NCI-H526 (cell line): Measurements from ENCODE around the gene AATK.

Source experiments
- DNase-seq, 2 experiments: peaks; one replicate each; lab custom pipeline; 2025; lab: John Stamatoyannopoulos, UW

AATK gene, protein sequence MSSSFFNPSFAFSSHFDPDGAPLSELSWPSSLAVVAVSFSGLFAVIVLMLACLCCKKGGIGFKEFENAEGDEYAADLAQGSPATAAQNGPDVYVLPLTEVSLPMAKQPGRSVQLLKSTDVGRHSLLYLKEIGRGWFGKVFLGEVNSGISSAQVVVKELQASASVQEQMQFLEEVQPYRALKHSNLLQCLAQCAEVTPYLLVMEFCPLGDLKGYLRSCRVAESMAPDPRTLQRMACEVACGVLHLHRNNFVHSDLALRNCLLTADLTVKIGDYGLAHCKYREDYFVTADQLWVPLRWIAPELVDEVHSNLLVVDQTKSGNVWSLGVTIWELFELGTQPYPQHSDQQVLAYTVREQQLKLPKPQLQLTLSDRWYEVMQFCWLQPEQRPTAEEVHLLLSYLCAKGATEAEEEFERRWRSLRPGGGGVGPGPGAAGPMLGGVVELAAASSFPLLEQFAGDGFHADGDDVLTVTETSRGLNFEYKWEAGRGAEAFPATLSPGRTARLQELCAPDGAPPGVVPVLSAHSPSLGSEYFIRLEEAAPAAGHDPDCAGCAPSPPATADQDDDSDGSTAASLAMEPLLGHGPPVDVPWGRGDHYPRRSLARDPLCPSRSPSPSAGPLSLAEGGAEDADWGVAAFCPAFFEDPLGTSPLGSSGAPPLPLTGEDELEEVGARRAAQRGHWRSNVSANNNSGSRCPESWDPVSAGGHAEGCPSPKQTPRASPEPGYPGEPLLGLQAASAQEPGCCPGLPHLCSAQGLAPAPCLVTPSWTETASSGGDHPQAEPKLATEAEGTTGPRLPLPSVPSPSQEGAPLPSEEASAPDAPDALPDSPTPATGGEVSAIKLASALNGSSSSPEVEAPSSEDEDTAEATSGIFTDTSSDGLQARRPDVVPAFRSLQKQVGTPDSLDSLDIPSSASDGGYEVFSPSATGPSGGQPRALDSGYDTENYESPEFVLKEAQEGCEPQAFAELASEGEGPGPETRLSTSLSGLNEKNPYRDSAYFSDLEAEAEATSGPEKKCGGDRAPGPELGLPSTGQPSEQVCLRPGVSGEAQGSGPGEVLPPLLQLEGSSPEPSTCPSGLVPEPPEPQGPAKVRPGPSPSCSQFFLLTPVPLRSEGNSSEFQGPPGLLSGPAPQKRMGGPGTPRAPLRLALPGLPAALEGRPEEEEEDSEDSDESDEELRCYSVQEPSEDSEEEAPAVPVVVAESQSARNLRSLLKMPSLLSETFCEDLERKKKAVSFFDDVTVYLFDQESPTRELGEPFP (N-terminal part only)

DNA sequence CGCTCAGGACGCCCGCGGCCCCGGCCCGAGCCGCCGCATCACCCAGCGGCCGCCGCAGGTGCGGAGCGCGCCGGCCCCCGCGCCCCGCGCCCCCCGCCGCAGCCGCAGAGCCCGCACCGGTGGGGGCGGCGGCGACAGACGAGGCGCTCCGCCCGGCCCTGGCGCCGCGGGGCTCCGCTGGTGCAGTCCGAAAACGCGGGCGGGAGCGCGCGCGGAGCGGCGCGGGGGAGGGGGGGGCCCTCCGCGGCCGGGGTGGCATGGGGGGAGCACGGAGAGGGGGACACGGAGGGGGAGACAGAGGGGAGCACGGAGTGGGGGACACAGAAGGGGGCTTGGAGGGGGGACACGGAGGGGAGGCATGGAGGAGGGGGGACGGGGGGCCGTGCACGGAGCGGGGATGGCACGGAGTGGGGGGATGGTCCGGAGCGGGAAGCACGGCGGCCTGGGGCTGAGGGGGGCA, at the start of gene AATK:
Gene AATK (minus strand): TSS at position 189 of the 460 bp plus-strand sequence. CDS start 229 bp downstream, outside the sequence.
- peak in 1 of 2 experiments; percentile 78 for DNase-seq

DNA sequence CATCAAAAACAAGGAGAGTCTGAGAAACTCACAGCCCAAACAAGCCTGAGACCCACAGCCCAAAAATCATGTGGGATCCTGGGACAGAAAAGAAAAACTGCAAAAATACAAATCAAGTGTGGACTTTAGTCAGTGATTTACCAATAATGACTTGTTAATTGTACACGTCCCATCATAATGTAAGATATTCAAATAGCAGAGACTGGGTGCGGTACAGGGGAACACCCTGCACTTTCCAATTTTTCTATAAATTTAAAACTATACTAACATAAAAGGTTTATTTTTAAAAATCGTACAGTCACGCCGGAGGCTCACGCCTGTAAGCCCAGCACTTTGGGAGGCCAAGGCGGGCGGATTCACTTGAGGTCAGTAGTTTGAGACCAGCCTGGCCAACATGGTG, 48.0 kb upstream of the AATK start:
- no peak for DNase-seq

DNA sequence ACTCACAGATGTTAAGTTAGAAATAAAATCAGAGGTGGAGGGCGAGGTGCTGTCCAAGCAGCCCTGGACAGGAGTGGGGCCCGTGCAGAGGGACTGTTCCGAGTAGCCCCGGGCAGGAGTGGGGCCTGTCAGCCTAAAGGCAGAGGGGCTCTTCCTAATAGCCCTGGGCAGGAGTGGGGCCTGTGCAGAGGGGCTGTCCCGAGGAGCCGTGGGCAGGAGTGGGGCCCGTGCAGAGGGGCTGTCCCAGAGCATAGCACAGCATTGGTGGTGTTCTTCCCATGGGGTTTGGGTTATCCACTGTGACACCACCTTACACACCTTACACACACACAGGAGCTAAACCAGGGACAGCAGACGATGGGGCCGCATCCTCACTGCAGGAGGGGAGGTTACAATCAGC, 46.3 kb upstream of the AATK start:
- no peak for DNase-seq

DNA sequence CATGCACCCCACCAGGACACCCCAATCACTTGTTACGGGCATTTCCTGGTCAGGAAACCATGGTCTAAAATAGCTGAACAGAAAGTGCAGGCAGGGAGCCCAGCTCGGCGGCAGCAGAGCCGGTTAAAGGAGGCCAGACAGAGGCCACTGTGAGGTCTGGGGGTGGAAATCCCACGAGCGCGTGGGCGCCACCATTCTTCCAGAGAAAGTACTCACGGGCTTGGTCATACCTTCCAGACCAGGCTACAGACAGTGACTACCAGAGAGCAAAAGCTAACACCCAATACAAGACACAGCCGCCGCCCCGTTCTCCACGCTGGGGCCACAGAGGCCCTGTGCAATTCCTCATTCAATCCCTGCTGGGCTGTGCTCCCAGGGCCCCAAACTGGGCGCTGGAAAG, 44.8 kb upstream of the AATK start:
- no peak for DNase-seq

DNA sequence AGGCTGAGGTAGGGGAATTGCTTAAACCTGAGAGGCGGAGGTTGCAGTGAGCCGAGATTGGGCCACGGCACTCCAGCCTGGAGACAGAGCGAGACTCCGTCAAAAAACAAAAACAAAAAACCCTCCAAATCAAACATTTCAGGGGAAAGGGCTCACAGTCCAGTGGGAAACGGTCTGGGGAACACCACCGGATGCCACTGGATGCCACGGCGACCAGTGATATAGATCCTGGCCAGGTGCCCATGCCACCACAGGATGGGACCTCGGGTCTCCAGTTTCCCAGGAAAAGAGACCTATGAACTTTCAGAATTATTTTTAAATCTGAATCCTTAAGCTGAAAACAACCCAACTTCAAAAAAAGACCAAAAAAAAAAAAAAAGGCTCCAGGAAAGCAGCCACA, 44.4 kb upstream of the AATK start:
- no peak for DNase-seq

DNA sequence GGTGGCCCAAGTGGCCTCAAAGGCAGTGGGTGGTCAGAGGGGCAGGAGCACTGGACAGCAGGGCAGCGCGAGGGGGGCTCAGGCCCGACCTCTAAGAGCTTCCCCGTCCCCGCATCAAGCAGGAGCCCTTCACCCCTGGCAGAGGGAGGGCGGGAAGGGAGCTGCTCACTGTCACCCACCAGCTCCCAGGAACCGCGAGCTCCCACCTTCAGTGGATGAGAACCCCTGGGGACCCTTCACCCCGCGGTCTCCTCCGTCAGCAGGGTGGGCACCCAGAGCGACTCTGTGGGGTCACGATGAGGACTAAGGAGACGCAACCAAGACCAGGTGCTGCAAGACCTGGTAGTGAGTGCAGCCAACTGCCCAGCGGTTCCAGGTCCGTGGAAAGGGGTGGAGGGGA, 43.1 kb upstream of the AATK start:
- DNase-seq: no peak

DNA sequence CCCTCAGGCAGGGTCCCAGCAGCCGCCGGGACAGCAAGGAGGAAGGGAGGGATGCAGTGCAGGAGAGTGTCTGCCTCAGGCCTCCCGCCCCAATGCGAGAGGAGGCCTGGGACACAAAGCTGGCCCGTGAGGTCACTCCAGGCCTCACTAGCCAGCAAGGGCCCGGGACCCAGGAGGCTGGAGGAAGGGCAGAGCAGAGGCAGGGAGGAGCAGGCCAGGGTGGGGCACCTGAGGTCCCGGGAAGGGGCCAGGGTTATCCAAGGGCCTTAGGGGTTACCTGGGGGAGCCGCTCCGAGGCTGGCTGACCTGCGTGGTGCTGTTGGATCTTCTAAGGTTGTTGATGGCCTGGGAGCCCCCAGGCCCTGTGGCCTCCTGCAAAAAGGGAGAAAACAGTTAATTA, 42.6 kb upstream of the AATK start:
- DNase-seq: no peak

DNA sequence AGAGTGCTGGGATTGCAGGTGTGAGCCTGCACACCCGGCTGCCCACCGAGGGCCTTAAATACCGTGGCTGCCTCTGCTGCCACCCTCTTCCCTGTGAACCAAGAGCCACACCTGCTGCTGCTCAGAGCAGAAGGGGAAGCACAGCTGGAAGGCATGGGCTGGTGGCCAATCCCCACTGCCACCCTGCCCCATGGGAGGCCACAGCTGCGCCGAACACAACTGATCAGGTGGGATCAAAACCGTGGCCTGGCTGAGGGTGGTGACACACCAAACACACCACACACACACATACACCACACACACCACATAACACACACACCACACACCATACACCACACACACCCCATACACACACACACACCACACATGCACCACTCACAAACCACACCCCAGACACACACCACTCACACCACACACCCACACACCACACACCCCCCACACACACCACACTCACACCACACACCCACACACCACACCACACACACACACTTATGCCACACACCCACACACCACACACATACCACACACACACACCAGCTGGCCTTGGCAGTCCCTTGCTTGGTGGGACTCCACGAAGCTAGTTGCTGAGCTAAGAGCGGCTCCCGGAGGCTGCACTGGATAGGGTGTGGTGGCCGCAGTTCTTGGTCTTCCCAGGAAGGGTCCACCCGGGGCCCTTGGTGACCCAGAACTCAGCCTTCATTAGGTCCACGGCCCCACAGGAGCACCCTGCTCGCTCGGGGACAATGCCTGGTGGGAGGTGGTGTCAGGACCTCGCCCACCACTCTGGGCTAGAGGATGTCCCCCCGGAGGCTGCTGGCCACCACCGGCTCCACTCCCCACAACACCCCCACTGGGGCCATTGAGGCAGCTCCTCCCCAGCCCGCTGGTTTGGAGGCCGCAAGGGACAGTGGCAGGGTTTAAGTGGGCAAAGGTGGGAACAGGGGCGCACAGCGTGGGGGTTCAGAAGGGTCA, 41.9 kb upstream of the AATK start:
- no peak for DNase-seq

DNA sequence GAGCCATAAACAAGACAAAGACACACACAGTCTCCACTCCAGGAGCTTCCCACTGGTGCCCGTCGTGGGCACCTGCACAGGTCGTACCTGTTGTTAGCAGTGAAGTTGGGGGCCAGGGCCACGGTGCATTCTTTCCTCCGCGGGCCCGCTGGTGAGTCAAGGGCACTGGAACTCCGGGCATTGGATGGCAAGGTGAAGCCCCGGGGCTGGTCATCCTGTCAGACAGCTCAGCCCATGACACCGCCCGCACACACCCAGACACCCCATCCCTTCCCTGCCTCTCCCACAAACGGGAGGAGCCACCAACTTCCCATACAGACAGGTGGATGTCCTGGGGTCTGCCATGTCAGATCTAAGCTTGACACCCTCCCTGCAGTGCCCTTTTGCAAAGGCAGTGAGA, 40.6 kb upstream of the AATK start:
- no peak for DNase-seq

DNA sequence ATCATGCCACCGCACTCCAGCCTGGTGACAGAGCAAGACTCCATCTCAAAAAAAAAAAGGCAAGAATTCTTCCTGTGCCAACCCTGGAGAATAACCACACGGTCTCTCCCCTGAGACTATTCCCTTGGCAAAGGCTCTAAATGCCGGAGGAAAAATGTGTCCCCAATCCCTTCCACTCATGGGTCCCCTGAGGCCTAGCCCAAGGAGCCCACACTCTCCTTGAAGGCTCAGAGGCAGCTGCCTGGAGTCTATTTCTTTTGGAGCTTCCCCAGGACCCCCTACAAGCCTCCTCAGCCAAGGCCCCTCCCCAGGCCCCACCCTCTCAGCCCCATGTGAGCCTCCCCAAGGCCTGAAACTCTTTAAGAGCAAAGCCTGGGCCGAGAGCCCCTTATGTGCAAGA, 40.1 kb upstream of the AATK start:
- DNase-seq: no peak

DNA sequence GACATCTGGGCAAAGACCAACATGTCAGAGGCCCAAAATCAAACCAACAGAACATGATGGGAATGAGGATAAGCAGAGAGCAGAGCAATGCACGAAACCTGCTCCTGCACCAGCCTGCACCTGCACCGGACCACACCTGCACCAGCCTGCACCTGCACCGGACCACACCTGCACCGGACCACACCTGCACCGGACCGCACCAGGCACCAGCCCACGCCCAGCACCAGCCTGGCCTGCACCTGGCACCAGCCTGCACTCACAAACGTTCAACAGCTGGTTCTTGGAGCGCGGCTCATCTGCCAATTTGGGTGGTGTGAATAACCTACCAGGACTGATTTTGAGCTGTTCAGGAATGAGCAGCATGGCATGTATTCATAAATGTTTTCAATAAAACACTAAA, 38.6 kb upstream of the AATK start:
- DNase-seq: no peak

DNA sequence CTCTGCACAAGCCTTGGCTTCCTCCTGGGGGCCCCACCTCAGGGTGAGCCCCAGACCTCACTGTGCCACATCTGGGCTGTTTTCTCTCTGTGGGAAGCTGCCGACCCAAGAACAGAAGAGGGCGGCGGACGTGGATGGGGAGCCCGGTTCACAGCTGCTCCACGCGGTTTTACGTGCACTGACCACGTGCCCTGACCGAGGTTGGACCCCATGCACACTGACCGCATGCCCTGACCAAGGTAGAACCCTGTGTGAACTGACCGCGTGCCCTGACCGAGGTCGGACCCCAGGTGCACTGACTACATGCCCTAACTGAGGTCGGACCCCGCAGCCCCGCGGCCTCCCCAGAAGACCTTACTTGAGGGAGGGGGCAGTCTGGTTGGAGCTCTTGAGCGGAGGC, 37.1 kb upstream of the AATK start:
- DNase-seq: no peak

DNA sequence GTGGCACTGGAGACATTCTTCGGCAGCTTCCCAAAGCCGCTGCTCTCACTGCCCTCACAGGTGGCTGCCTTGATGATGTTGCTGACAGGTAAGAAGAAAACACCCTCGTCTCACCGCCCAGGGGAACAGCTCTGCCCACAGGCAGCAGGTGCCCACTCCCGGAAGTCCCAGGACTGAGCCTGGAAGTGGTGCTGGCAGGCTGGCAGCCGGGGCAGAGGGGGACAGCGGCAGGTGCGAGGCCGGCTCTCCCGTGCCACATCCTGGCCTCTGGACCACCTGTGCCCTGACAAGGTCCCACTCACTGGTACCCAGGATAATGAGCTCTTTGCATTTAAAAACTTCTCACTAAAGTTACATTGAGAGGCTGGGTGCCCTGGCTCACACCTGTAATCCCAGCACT, 36.3 kb upstream of the AATK start:
- no peak for DNase-seq

DNA sequence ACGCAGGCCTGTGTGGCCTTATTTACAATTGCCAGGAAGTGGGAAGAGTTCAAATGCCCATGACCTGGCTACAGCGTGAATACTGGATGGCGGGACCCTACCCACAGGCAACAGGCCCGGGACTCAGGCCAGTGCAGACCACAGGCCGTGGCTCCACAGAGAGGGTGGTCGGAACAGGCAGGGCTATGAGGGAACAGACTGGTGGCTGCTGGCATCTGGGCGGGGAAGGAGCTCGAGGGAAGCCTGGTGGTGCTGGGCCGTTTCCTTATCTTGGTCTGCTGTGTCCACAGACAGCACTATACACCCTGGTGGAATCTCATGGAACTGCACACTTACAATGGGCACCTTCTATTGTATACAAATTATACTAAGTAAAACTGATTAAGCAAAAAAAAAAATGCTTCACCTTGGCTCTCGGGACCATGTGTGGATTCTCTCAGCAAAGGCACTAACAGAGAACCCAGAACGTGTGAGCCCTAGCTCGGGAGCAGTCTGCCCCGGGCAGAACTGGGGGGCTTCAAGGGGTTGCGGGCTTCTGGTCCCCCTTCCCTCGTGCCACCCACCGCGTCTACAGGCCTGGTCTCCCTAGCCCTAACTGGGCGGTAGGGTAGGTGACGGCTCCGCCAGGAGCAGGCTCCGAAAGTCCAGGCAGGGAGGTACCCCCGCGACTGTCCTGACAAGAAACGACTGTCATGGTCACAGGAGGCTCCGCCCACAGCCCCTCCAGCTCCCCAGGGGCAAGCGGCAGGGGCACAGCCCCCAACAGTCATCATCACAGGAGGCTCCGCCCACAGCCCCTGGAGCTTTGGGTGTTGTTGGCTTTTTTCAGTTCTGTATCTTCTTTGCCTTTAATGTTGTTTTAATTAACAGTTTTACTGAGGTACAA, 34.9 kb upstream of the AATK start:
- DNase-seq: peak; percentile 30 to 75

DNA sequence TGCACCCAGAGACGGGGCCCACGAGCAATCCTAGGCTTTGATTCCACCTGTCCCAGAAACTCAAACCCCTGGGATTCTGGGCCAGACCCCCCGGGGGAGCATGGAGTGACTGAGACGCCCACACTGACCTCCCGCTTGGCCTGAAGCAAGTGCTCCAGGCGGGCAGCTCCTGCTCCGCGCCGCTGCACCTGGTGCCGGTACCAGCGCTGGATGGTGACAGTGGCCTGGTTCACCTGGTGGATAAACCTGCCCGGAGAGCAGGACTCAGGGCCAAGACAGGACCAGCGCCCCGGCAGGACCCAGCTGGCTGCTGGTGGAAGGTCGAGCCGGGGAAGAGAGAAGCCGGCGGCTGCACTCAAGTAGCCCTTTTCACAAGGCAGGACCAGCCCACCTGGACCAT, 34.2 kb upstream of the AATK start:
- DNase-seq: no peak

DNA sequence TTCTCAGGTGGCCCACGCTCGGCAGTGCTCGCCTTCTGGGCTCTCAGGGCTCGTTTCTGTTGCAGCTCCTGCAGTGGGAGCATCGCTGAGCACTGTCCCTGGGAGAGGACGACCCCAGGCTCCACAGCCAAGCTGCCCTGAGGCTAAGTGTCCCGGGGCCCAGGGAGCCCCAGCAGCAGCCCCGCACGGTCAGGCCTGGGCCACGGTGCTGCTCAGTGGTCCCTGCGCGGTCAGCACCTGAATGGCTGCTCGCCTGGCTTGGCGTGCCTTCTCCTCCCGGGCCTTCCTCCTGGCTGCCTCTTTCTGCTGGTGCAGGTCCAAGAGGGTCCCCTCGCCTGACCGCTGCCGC, 33.4 kb upstream of the AATK start:
- DNase-seq: no peak

DNA sequence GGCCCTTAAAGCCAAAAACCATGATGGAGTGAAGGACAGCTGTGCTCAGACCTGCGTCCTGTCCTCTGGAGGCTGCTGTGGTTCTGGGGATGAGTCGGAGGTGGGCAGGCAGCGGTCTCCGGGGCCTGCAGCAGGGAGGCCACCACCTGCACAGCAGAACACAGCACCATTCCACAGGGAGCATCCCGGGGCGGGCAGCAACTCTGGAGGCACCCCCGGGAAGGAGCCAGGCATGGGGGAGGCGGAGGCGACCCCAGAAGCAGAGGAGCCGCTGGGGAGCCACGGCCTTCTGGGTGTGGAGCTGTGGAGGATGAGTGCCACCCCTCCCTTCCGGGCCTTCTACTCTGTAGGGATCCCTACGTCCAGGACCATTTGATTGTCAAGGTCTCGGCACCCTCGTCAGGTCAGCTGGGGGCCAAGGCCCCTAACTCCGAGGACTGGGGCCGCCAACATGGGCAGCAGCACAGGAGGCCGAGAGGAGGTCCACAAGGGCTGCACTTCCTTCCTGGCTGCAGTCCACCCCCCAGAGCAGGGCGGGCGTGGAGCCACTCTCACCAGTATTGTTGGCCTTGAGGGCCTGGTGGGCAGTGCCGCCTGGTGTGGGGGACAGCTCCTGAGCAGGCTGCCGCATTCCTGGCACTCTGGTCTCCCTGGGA, 32.9 kb upstream of the AATK start:
- no peak for DNase-seq

DNA sequence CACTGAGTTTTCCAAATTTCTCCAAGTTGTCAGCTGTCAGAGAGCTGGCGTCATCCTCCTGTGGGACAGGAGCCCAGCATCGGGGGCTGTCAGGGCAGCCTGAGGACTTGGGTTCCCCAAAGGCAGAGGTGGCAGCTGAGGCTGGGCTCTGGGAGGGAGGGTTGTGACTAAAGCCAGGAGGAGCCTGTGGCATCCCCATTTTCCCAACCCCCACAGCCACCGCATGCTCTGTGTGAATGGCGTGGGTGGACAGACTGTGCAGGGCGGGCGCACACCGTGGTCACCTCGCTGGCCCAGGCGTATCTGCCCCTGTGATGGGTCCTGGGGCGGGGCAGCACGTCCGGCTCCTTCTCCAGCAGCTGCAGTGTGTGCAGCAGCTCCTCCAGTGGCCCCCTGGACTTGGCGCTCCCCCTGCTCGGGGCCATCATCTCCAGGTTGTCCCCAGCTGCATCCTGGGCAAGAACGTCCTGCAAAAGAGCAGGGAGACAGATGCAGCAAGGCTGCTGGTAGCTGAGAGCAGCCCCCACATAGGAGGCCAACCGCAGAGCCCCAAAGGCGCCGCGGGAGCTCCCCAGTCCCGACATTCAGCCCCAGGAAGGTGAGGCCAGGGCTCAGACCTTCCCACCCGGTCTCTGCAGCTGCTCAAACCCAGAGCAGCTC, 31.9 kb upstream of the AATK start:
- no peak for DNase-seq

DNA sequence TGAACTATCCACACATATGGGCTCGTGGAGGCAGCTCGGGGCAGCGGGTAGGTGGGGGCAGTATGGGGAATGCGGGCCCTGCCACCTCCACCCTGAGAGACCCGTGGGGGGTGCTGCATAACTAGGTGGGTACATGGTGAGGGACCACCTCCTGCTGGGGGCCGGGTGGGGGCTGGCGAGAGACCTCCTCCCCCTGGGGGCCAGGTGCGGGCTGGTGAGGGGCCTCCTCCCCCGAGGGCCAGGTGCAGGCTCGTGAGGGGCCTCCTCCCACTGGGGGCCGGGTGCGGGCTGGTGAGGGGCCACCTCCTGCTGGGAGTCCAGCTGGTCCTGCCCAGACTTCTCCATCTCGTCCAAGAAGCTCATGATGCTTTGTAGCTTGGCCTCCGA, 31.4 kb upstream of the AATK start:
- no peak for DNase-seq
